Measurements from ENCODE around the gene CRTAC1. TPM values are rescaled to one million over a fixed set of nuclear protein-coding genes. Genes with fewer than 3 reads are reported as not detected.

The CRTAC1 gene
- total RNA-seq, 4 donors from 2014 or later: 0.48 to 1.1 (median 1.0) TPM

GRCh38 chr10:97925308-97925938, 105.0 kb downstream of the CRTAC1 start:
- TF ChIP-seq, protein P1, sequence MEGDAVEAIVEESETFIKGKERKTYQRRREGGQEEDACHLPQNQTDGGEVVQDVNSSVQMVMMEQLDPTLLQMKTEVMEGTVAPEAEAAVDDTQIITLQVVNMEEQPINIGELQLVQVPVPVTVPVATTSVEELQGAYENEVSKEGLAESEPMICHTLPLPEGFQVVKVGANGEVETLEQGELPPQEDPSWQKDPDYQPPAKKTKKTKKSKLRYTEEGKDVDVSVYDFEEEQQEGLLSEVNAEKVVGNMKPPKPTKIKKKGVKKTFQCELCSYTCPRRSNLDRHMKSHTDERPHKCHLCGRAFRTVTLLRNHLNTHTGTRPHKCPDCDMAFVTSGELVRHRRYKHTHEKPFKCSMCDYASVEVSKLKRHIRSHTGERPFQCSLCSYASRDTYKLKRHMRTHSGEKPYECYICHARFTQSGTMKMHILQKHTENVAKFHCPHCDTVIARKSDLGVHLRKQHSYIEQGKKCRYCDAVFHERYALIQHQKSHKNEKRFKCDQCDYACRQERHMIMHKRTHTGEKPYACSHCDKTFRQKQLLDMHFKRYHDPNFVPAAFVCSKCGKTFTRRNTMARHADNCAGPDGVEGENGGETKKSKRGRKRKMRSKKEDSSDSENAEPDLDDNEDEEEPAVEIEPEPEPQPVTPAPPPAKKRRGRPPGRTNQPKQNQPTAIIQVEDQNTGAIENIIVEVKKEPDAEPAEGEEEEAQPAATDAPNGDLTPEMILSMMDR (IDR thresholded peaks at IDR 0.05): no peak
- ATAC-seq (ENCODE audit: low FRiP score) (no peak), DNase-seq (ENCODE audit: low spot score) (no peak)

DNA sequence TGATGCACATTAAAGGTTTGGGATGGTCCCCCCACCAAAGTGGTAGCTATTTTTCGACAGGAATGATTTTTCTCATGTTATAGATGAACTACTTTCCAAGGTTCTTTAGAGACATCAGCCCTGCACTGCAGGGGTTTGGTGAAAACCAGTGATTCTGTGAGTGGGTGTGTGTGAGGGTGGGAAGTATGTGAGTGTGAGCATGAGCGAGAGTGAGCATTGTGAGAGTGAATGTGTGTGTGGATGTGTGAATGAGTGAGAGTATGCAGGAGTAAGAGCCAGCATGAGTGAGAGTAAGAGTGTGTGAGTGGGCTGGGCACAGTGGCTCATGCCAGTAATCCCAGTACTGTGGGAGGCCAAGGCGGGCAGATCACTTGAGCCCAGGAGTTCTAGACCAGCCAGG, 105.7 kb downstream of the CRTAC1 start:
- ATAC-seq (ENCODE audit: low FRiP score): no peak
- TF ChIP-seq, protein P1 (IDR thresholded peaks at IDR 0.05): no peak
- no peak for DNase-seq (ENCODE audit: low spot score)

- ATAC-seq (ENCODE audit: low FRiP score): no peak
- TF ChIP-seq, protein P1 (IDR thresholded peaks at IDR 0.05): no peak
- no peak for DNase-seq (ENCODE audit: low spot score)
Observed at GRCh38 chr10:97923476-97923875, 106.9 kb downstream of the CRTAC1 start.

DNA sequence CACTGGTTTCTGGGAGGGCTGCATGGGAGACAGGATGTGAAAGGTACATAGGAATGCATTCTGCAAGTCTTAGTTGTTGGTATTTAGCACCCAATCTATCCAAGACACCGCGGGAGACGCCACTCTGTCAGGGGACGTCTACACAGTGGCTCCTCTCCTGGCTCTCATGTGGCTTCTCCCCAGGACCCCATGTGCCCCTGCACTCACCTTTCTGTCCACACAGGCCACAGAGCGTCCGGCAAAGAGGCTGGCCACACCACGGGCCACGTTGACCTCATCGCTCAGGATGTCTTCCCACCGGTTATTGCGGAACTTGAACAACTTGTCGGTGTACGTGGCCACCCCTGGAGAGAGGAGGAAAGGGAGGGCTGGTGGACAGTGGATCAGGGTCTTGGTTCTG, 107.4 kb downstream of the CRTAC1 start:
- ATAC-seq (ENCODE audit: low FRiP score) (no peak), DNase-seq (ENCODE audit: low spot score) (no peak)
- TF ChIP-seq, protein P1 (IDR thresholded peaks at IDR 0.05): no peak

GRCh38 chr10:97922022-97922758, 108.2 kb downstream of the CRTAC1 start:
- TF ChIP-seq, protein P1 (IDR thresholded peaks at IDR 0.05): no peak
- no peak for DNase-seq (ENCODE audit: low spot score)
- ATAC-seq (ENCODE audit: low FRiP score): no peak

DNA sequence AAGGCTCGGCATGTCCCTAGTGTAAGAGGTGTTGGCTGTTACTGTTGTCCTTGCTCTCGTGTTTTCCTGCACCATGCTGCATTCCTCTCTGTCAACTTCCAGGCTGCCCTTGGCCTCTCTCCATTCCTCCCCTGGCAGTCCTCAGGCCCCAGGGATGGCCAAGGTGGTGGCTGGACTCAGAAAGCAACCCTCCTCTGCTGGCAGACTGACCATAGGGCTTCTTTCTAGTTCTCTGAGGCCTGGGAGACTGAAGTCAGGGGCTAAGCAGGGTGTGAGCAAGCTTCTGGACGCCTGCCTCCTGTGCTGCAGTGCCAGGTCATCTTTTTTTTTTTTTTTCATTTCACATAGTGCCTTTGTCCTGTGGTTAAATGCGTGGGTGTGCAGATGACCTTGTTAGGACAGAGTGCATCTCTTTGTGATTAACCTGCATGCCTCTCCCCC, 108.8 kb downstream of the CRTAC1 start:
- TF ChIP-seq, protein P1 (IDR thresholded peaks at IDR 0.05): no peak
- ATAC-seq (ENCODE audit: low FRiP score) (no peak), DNase-seq (ENCODE audit: low spot score) (no peak)

GRCh38 chr10:97920865-97921264, 109.6 kb downstream of the CRTAC1 start:
- no peak for ATAC-seq (ENCODE audit: low FRiP score)
- TF ChIP-seq, protein P1 (IDR thresholded peaks at IDR 0.05): no peak
- no peak for DNase-seq (ENCODE audit: low spot score)
